Upper lobe of right lung (tissue), 1 donor: ENCODE measurements around the gene TENT4B. TPM values are rescaled to one million over a fixed set of nuclear protein-coding genes. Genes with fewer than 3 reads are reported as not detected.

Experiments
- ATAC-seq: fragments of 200-7000 bp; cut with Tn5 transposase; one replicate; pipeline ENCODE4 v1.9.1; 2020; ENCODE audit warnings: mild to moderate bottlenecking, moderate library complexity
- DNase-seq: peaks from one replicate; pipeline ENCODE4 v3.0.0-alpha.2; 2020
- H3K27ac ChIP-seq: fragments of 200-600 bp; one replicate; pipeline ENCODE4 v1.8.0; 2022
- H3K27me3 ChIP-seq: fragments of 200-600 bp; one replicate; pipeline ENCODE4 v1.8.0; 2022; ENCODE audit warnings: mild to moderate bottlenecking
- H3K36me3 ChIP-seq: fragments of 200-600 bp; one replicate; pipeline ENCODE4 v1.8.0; 2022
- H3K4me1 ChIP-seq: fragments of 200-600 bp; one replicate; pipeline ENCODE4 v1.8.0; 2022
- H3K4me3 ChIP-seq: fragments of 200-600 bp; one replicate; pipeline ENCODE4 v1.8.0; 2022; ENCODE audit warnings: mild to moderate bottlenecking
- H3K9me3 ChIP-seq: fragments of 200-600 bp; one replicate; pipeline ENCODE4 v1.8.0; 2022
- CTCF ChIP-seq: fragments of 200-600 bp; IDR thresholded peaks from one replicate; pipeline ENCODE4 v1.8.0; 2022; ENCODE audit warnings: antibody characterized with exemption
- intact Hi-C: fragments of 100-400 bp; cut with DNase I; formaldehyde crosslinking; loops from one replicate; pipeline ENCODE4 v1.11.0; 2022
- total RNA-seq: library from RNA; stranded (reverse); fragmentation: NEBNext Ultra II Directional; extraction: Animal tissue kit (Norgen Biotek cat#: 25700); gene quantifications from one replicate; pipeline ENCODE4 v1.2.1, GENCODE V29; 2021
- donor health status: DM: no; HTN: yes; CAD: no; lungs with severe emphysema.

TENT4B gene
- total RNA-seq, 1 donor from 2014 or later: 13.3 TPM

- no peaks in the 10 kb centered on the region for H3K36me3 ChIP-seq
- DNase-seq (no peak), ATAC-seq (peak; percentile 61)
- no peak overlapping the region for H3K4me3 ChIP-seq
- no peak overlapping the region for H3K27ac ChIP-seq
- H3K27me3 ChIP-seq: no peaks in the 10 kb centered on the region
- H3K9me3 ChIP-seq: no peaks in the 10 kb centered on the region
- no peak for TF ChIP-seq CTCF
- intact Hi-C loops: no loop called here
- peaks cover 49% of the 10 kb centered on the region for H3K4me1 ChIP-seq
Measured at GRCh38 chr16:50198802-50199403, 45.8 kb downstream of the TENT4B start.

GRCh38 chr16:50201787-50202186, 48.7 kb downstream of the TENT4B start:
- Histone ChIP-seq H3K4me1 (peaks cover 38% of the 10 kb centered on the region), H3K9me3 (no peaks in the 10 kb centered on the region), H3K36me3 (no peaks in the 10 kb centered on the region), H3K27ac (no peak overlapping the region), H3K4me3 (no peak overlapping the region), H3K27me3 (no peaks in the 10 kb centered on the region)
- no peak for ATAC-seq
- no peak for TF ChIP-seq CTCF
- no peak for DNase-seq
- intact Hi-C loops: no loop called here

GRCh38 chr16:50202926-50203624, 50.0 kb downstream of the TENT4B start:
- no peaks in the 10 kb centered on the region for H3K36me3 ChIP-seq
- no peak overlapping the region for H3K4me3 ChIP-seq
- ATAC-seq (peak; percentile 51), DNase-seq (no peak)
- no peak for TF ChIP-seq CTCF
- H3K27ac ChIP-seq: peak overlapping the region; percentile 73
- peaks cover 42% of the 10 kb centered on the region for H3K4me1 ChIP-seq
- H3K9me3 ChIP-seq: no peaks in the 10 kb centered on the region
- no peaks in the 10 kb centered on the region for H3K27me3 ChIP-seq
- intact Hi-C loops: no loop called here

GRCh38 chr16:50203681-50204080, 50.6 kb downstream of the TENT4B start:
- ATAC-seq (peak; percentile 8), DNase-seq (no peak)
- H3K27me3 ChIP-seq: no peaks in the 10 kb centered on the region
- H3K4me1 ChIP-seq: peaks cover 46% of the 10 kb centered on the region
- peak overlapping the region; percentile 73 for H3K27ac ChIP-seq
- intact Hi-C loops: no loop called here
- no peaks in the 10 kb centered on the region for H3K9me3 ChIP-seq
- no peak overlapping the region for H3K4me3 ChIP-seq
- no peaks in the 10 kb centered on the region for H3K36me3 ChIP-seq
- TF ChIP-seq CTCF: no peak

GRCh38 chr16:50204453-50205108, 51.5 kb downstream of the TENT4B start:
- ATAC-seq (no peak), DNase-seq (no peak)
- no peaks in the 10 kb centered on the region for H3K36me3 ChIP-seq
- no peaks in the 10 kb centered on the region for H3K27me3 ChIP-seq
- peaks cover 45% of the 10 kb centered on the region for H3K4me1 ChIP-seq
- intact Hi-C loops: no loop called here
- no peak overlapping the region for H3K27ac ChIP-seq
- no peaks in the 10 kb centered on the region for H3K9me3 ChIP-seq
- no peak overlapping the region for H3K4me3 ChIP-seq
- no peak for TF ChIP-seq CTCF
